HEK293 (cell line): ENCODE results near the gene KMT2A.
A peak's percentile ranks its signal among the peaks of the same experiment; 100 is the strongest.

ENCODE experiments used
- GLIS2 ChIP-seq: fragments of 450-650 bp; formaldehyde crosslinking; IDR thresholded peaks from 2 replicates; pipeline ENCODE4 v1.5.1; 2016; ENCODE audit warnings: missing biosample characterization, missing genetic modification characterization
- HOXA7 ChIP-seq: sonication (generic); formaldehyde crosslinking; IDR thresholded peaks from 2 replicates; pipeline ENCODE4 v1.8.1; 2022; ENCODE audit warnings: missing genetic modification reagents, borderline replicate concordance
- KLF7 ChIP-seq: fragments of 450-650 bp; formaldehyde crosslinking; IDR thresholded peaks from 2 replicates; pipeline ENCODE4 v1.5.1; 2016; ENCODE audit warnings: missing biosample characterization, missing genetic modification characterization, borderline replicate concordance
- KLF8 ChIP-seq: fragments of 450-650 bp; formaldehyde crosslinking; IDR thresholded peaks from 2 replicates; pipeline ENCODE4 v1.5.1; 2016; ENCODE audit warnings: missing biosample characterization, missing genetic modification characterization
- MEIS1 ChIP-seq: sonication (generic); formaldehyde crosslinking; IDR thresholded peaks from 2 replicates; pipeline ENCODE4 v1.8.1; 2022; ENCODE audit warnings: missing genetic modification reagents, mild to moderate bottlenecking, borderline replicate concordance
- MZF1 ChIP-seq: fragments of 450-650 bp; formaldehyde crosslinking; IDR thresholded peaks from 2 replicates; pipeline ENCODE4 v1.5.1; 2017; ENCODE audit warnings: missing biosample characterization, missing genetic modification characterization, borderline replicate concordance
- SCRT1 ChIP-seq: fragments of 450-650 bp; formaldehyde crosslinking; IDR thresholded peaks from 2 replicates; pipeline ENCODE4 v1.5.1; 2016; ENCODE audit warnings: missing biosample characterization, missing genetic modification characterization, borderline replicate concordance
- SP2 ChIP-seq: fragments of 450-650 bp; formaldehyde crosslinking; IDR thresholded peaks from 2 replicates; pipeline ENCODE4 v1.5.1; 2016; ENCODE audit warnings: missing biosample characterization, missing genetic modification characterization
- TRIM28 ChIP-seq: IDR thresholded peaks from 2 replicates; pipeline ENCODE4 v1.6.1; 2011; ENCODE audit warnings: low read length, control low read depth, borderline replicate concordance
- ZFP69B ChIP-seq: fragments of 450-650 bp; formaldehyde crosslinking; IDR thresholded peaks from 2 replicates; pipeline ENCODE4 v1.5.1; 2016; ENCODE audit warnings: missing biosample characterization, missing genetic modification characterization
- ZNF132 ChIP-seq: fragments of 450-650 bp; formaldehyde crosslinking; IDR thresholded peaks from 2 replicates; pipeline ENCODE4 v1.5.1; 2017; ENCODE audit warnings: missing biosample characterization, missing genetic modification characterization, borderline replicate concordance
- ZNF18 ChIP-seq: fragments of 450-650 bp; formaldehyde crosslinking; IDR thresholded peaks from 2 replicates; pipeline ENCODE4 v1.5.1; 2016; ENCODE audit warnings: missing biosample characterization, missing genetic modification characterization
- ZNF214 ChIP-seq: fragments of 450-650 bp; formaldehyde crosslinking; IDR thresholded peaks from 2 replicates; pipeline ENCODE4 v1.5.1; 2017; ENCODE audit warnings: missing biosample characterization, mild to moderate bottlenecking, missing genetic modification characterization, borderline replicate concordance
- ZNF292 ChIP-seq: fragments of 450-650 bp; formaldehyde crosslinking; IDR thresholded peaks from 2 replicates; pipeline ENCODE4 v1.5.1; 2016; ENCODE audit warnings: low read depth, missing biosample characterization, missing genetic modification characterization, borderline replicate concordance
- ZNF350 ChIP-seq: fragments of 450-650 bp; formaldehyde crosslinking; IDR thresholded peaks from 2 replicates; pipeline ENCODE4 v1.5.0; 2017; ENCODE audit warnings: missing biosample characterization, mild to moderate bottlenecking, missing genetic modification characterization
- ZNF366 ChIP-seq: fragments of 450-650 bp; formaldehyde crosslinking; conservative IDR thresholded peaks from 2 replicates; pipeline ENCODE4 v1.5.1; 2016; ENCODE audit warnings: missing biosample characterization, missing genetic modification characterization
- ZNF398 ChIP-seq: fragments of 450-650 bp; formaldehyde crosslinking; IDR thresholded peaks from 2 replicates; pipeline ENCODE4 v1.5.1; 2017; ENCODE audit warnings: missing biosample characterization, missing genetic modification characterization
- ZNF416 ChIP-seq: fragments of 450-650 bp; formaldehyde crosslinking; IDR thresholded peaks from 2 replicates; pipeline ENCODE4 v1.5.1; 2016; ENCODE audit warnings: missing biosample characterization, missing genetic modification characterization
- ZNF529 ChIP-seq: fragments of 450-650 bp; formaldehyde crosslinking; IDR thresholded peaks from 2 replicates; pipeline ENCODE4 v1.5.1; 2017; ENCODE audit warnings: missing genetic modification characterization, missing biosample characterization; ENCODE audit not compliant: insufficient replicate concordance
- ZNF549 ChIP-seq: fragments of 450-650 bp; IDR thresholded peaks from 2 replicates; pipeline ENCODE4 v1.5.1; 2018; ENCODE audit warnings: missing biosample characterization, missing genetic modification characterization, mild to moderate bottlenecking, inconsistent platforms, moderate library complexity
- ZNF596 ChIP-seq: fragments of 450-650 bp; IDR thresholded peaks from 2 replicates; pipeline ENCODE4 v1.5.0; 2018; ENCODE audit warnings: missing biosample characterization, mild to moderate bottlenecking, missing genetic modification characterization, moderate library complexity
- ZNF600 ChIP-seq: fragments of 450-650 bp; formaldehyde crosslinking; IDR thresholded peaks from 2 replicates; pipeline ENCODE4 v1.5.1; 2016; ENCODE audit warnings: missing biosample characterization, missing genetic modification characterization
- ZNF621 ChIP-seq: fragments of 450-650 bp; formaldehyde crosslinking; IDR thresholded peaks from 2 replicates; pipeline ENCODE4 v1.5.1; 2017; ENCODE audit warnings: missing biosample characterization, missing genetic modification characterization
- ZNF629 ChIP-seq: fragments of 450-650 bp; formaldehyde crosslinking; IDR thresholded peaks from 2 replicates; pipeline ENCODE4 v1.5.1; 2017; ENCODE audit warnings: missing biosample characterization, missing genetic modification characterization
- ZNF670 ChIP-seq: fragments of 450-650 bp; formaldehyde crosslinking; IDR thresholded peaks from 2 replicates; pipeline ENCODE4 v1.5.1; 2016; ENCODE audit warnings: missing biosample characterization, missing genetic modification characterization, low read depth
- ZNF701 ChIP-seq: fragments of 450-650 bp; formaldehyde crosslinking; IDR thresholded peaks from 2 replicates; pipeline ENCODE4 v1.5.1; 2016; ENCODE audit warnings: missing biosample characterization, missing genetic modification characterization
- ZNF843 ChIP-seq: fragments of 450-650 bp; formaldehyde crosslinking; IDR thresholded peaks from 2 replicates; pipeline ENCODE4 v1.5.1; 2016; ENCODE audit warnings: missing biosample characterization, missing genetic modification characterization
- ZSCAN30 ChIP-seq: fragments of 450-650 bp; IDR thresholded peaks from 2 replicates; pipeline ENCODE4 v1.5.1; 2018; ENCODE audit warnings: missing biosample characterization, mild to moderate bottlenecking, missing genetic modification characterization, moderate library complexity
- ZSCAN5A ChIP-seq: fragments of 450-650 bp; formaldehyde crosslinking; IDR thresholded peaks from 2 replicates; pipeline ENCODE4 v1.5.1; 2016; ENCODE audit warnings: missing biosample characterization, missing genetic modification characterization
- ZXDB ChIP-seq: fragments of 450-650 bp; formaldehyde crosslinking; IDR thresholded peaks from 2 replicates; pipeline ENCODE4 v1.5.1; 2016; ENCODE audit warnings: missing biosample characterization, missing genetic modification characterization

KMT2A gene

GRCh38 chr11:118530683-118531596 lies 94.6 kb downstream of the KMT2A start, which contains the start of gene TMEM25 (continued):
- peak; percentile 85; the same call in 1 of the 2 replicates for TF ChIP-seq ZSCAN30 (tag by site-specific recombination)
- TF ChIP-seq ZXDB: peak; percentile 90
- no peak; the same call in 1 of the 2 replicates for TF ChIP-seq ZSCAN5A (tag by site-specific recombination)
- peak; percentile 91 for TF ChIP-seq GLIS2 (tag by site-specific recombination)
- no peak for TF ChIP-seq ZNF701
- no peak for TF ChIP-seq ZNF214 (tag by site-specific recombination)
- TF ChIP-seq ZNF416 (tag by site-specific recombination): no peak
- no peak for TF ChIP-seq ZNF350 (tag by site-specific recombination)
- peak; percentile 73 for TF ChIP-seq ZNF398 (tag by site-specific recombination)
- TF ChIP-seq SP2 (tag by site-specific recombination): peak; percentile 73
- TF ChIP-seq MEIS1 (CRISPR knock-in tag): no peak
- no peak for TF ChIP-seq ZNF292
- TF ChIP-seq ZNF549 (tag by site-specific recombination): no peak
- TF ChIP-seq SCRT1 (tag by site-specific recombination): no peak
- TF ChIP-seq ZNF629 (tag by site-specific recombination): no peak; the same call in 1 of the 2 replicates
- TF ChIP-seq ZNF843 (tag by site-specific recombination): 0 out of 2 replicates have a peak, but pooled peaks have one; percentile 26
- 0 out of 2 replicates have a peak, but pooled peaks have one; percentile 34 for TF ChIP-seq ZNF596 (tag by site-specific recombination)
- TF ChIP-seq KLF7 (tag by site-specific recombination): no peak
- TF ChIP-seq ZNF366: no peak; the same call in 1 of the 2 replicates
- no peak for TF ChIP-seq ZNF18 (tag by site-specific recombination)
- peak; percentile 94; the same call in 1 of the 2 replicates for TF ChIP-seq KLF8 (tag by site-specific recombination)
- TF ChIP-seq ZNF621: no peak
- no peak for TF ChIP-seq ZNF529 (tag by site-specific recombination)
- no peak for TF ChIP-seq MZF1 (tag by site-specific recombination)
- TF ChIP-seq HOXA7 (CRISPR knock-in tag): no peak
- no peak for TF ChIP-seq ZFP69B (tag by site-specific recombination)
- TF ChIP-seq ZNF670: no peak
- no peak for TF ChIP-seq ZNF132
- TF ChIP-seq ZNF600: no peak
- TF ChIP-seq TRIM28: no peak
